ENCODE results near the gene ANKRD2. TPM values are rescaled to one million over a fixed set of nuclear protein-coding genes. Genes with fewer than 3 reads are reported as not detected.

Gene ANKRD2
- total and polyA plus RNA-seq, 2 donors (not counting 3 experiments of a cell fraction or from before 2014, with no cell fraction given), result 1.6 to 1.8 TPM

DNA sequence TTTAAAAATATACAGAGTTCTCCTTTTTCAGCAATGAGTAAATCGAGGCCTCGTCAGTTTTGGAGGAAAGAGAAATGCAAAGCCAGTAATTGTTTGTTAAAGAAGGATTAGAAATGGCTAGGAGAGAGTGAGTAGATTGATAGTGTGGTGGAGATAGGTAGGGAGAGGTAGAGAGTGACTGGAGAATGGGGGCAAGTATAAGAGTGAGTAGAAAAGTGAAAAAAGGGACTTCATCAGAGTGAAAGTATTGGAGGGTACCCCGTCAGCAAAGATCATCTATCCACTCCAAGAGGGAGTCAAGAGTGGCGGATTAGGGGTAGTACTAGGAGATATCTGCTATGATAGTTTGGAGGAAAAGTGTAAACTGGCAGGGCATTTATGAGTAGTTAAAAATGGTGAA lies 9.2 kb upstream of the ANKRD2 start:
- intact Hi-C loops (cut with micrococcal nuclease), result no loop called here
- Histone ChIP-seq H3K9me1 (replicated peaks; ENCODE audit: control insufficient read depth, extremely low read depth, insufficient read depth, low read length) (no peaks in the 10 kb centered on the region), H3K27me3 (ENCODE audit: control insufficient read depth in 2 of 2, insufficient read depth in 2 of 2, low read length in 2 of 2) (no peaks in the 10 kb centered on the region), H3K9me3 (replicated peaks; ENCODE audit: control insufficient read depth, insufficient read depth, low read length) (no peaks in the 10 kb centered on the region), H2AFZ (ENCODE audit: low read depth, low read length) (no peak overlapping the region), H3K4me1 (ENCODE audit: control insufficient read depth, extremely low read depth, insufficient read depth, low read length) (no peaks in the 10 kb centered on the region), H3K36me3 (ENCODE audit: control insufficient read depth in 2 of 2, extremely low read depth in 1 of 2, insufficient read depth in 2 of 2, low read length in 2 of 2) (peaks cover 3 to 5% of the 10 kb centered on the region in 2 experiments), H3K4me3 (replicated peaks in 1 of 3; ENCODE audit: insufficient read depth in 1 of 3, low read depth in 1 of 3, low read length in 3 of 3) (no peak overlapping the region), H3K9ac (replicated peaks; ENCODE audit: extremely low read depth, insufficient read depth, low read length) (no peak overlapping the region), H4K20me1 (replicated peaks; ENCODE audit: control insufficient read depth, extremely low read depth, insufficient read depth, low read length) (no peaks in the 10 kb centered on the region), H3K4me2 (ENCODE audit: insufficient read depth, low read length) (no peak overlapping the region), H3K79me2 (ENCODE audit: control insufficient read depth, insufficient read depth, low read length) (no peaks in the 10 kb centered on the region), H3K27ac (ENCODE audit: insufficient read depth, low read depth, low read length) (no peak overlapping the region)
- BruUV-seq (replicated peaks), result no TSS peak
- dilution Hi-C loops (cut with MboI; ENCODE audit: extremely low pct_ligation_motif_present, low sequenced_read_pairs), result no loop called here
- ChIA-PET POLR2A (no interaction called here), CTCF (no interaction called here)
- no peak for FAIRE-seq
- no peak for TF ChIP-seq POLR2AphosphoS5 (IDR thresholded peaks at IDR 0.05; ENCODE audit: insufficient read depth, low read depth, low read length)
- TF ChIP-seq MYC (IDR thresholded peaks at IDR 0.05; ENCODE audit: low read depth, low read length), result no peak
- TF ChIP-seq, protein P1, sequence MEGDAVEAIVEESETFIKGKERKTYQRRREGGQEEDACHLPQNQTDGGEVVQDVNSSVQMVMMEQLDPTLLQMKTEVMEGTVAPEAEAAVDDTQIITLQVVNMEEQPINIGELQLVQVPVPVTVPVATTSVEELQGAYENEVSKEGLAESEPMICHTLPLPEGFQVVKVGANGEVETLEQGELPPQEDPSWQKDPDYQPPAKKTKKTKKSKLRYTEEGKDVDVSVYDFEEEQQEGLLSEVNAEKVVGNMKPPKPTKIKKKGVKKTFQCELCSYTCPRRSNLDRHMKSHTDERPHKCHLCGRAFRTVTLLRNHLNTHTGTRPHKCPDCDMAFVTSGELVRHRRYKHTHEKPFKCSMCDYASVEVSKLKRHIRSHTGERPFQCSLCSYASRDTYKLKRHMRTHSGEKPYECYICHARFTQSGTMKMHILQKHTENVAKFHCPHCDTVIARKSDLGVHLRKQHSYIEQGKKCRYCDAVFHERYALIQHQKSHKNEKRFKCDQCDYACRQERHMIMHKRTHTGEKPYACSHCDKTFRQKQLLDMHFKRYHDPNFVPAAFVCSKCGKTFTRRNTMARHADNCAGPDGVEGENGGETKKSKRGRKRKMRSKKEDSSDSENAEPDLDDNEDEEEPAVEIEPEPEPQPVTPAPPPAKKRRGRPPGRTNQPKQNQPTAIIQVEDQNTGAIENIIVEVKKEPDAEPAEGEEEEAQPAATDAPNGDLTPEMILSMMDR (IDR thresholded peaks at IDR 0.05; ENCODE audit: extremely low read depth in 1 of 2, insufficient read depth in 1 of 2, low read depth in 1 of 2, low read length in 2 of 2), result no peak
- TF ChIP-seq FOS (IDR thresholded peaks at IDR 0.05; ENCODE audit: borderline replicate concordance, insufficient read depth, low read length), result no peak
- TF ChIP-seq POLR2A (IDR thresholded peaks at IDR 0.05; ENCODE audit: low read depth, low read length), result no peak
- DNase-seq (ENCODE audit: low read depth, low spot score), result no peak

DNA sequence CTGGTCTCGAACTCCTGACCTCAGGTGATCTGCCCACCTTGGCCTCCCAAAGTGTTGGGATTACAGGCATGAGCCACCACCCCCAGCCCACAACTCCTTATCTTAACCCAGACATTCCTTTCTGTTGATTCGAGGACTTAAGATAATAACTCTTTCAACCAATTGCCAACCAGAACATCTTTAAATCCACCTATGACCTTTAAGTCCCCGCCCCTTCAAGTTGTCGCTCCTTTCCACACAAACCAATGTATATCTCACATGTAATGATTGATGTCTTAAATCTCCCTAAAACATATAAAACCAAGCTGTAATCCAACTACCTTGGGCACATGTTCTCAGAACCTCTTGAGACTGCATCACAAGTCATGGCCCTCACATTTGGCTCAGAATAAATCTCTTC lies 7.8 kb upstream of the ANKRD2 start:
- CTCF ChIA-PET, result interaction anchor here (0.6 to 2.8 kb wide), 3 partner anchors 8 to 57 kb away, joined by 3 to 7 read pairs (median 3); no protein-coding TSS in a partner anchor
- H3K27ac ChIP-seq (ENCODE audit: insufficient read depth, low read depth, low read length), result no peak overlapping the region
- H3K79me2 ChIP-seq (ENCODE audit: control insufficient read depth, insufficient read depth, low read length), result no peaks in the 10 kb centered on the region
- H3K4me3 ChIP-seq (replicated peaks in 1 of 3; ENCODE audit: insufficient read depth in 1 of 3, low read depth in 1 of 3, low read length in 3 of 3), result no peak overlapping the region
- no peaks in the 10 kb centered on the region for H3K27me3 ChIP-seq (ENCODE audit: control insufficient read depth in 2 of 2, insufficient read depth in 2 of 2, low read length in 2 of 2)
- H3K4me1 ChIP-seq (ENCODE audit: control insufficient read depth, extremely low read depth, insufficient read depth, low read length), result no peaks in the 10 kb centered on the region
- no peaks in the 10 kb centered on the region for H4K20me1 ChIP-seq (replicated peaks; ENCODE audit: control insufficient read depth, extremely low read depth, insufficient read depth, low read length)
- H3K4me2 ChIP-seq (ENCODE audit: insufficient read depth, low read length), result no peak overlapping the region
- DNase-seq (ENCODE audit: low read depth, low spot score) (no peak), FAIRE-seq (no peak)
- BruUV-seq (replicated peaks), result no TSS peak
- dilution Hi-C loops (cut with MboI; ENCODE audit: extremely low pct_ligation_motif_present, low sequenced_read_pairs) (no loop called here), intact Hi-C loops (cut with micrococcal nuclease) (no loop called here)
- peaks cover 3 to 15% of the 10 kb centered on the region in 2 experiments for H3K36me3 ChIP-seq (ENCODE audit: control insufficient read depth in 2 of 2, extremely low read depth in 1 of 2, insufficient read depth in 2 of 2, low read length in 2 of 2)
- no peak for TF ChIP-seq POLR2A (IDR thresholded peaks at IDR 0.05; ENCODE audit: low read depth, low read length)
- TF ChIP-seq POLR2AphosphoS5 (IDR thresholded peaks at IDR 0.05; ENCODE audit: insufficient read depth, low read depth, low read length), result no peak
- no peak for TF ChIP-seq FOS (IDR thresholded peaks at IDR 0.05; ENCODE audit: borderline replicate concordance, insufficient read depth, low read length)
- TF ChIP-seq MYC (IDR thresholded peaks at IDR 0.05; ENCODE audit: low read depth, low read length), result no peak
- TF ChIP-seq JUN (IDR thresholded peaks at IDR 0.05; ENCODE audit: borderline replicate concordance, insufficient read depth, insufficient read length, low read depth), result no peak
- no peak for TF ChIP-seq GATA2 (IDR thresholded peaks at IDR 0.05; ENCODE audit: insufficient read depth, insufficient read length, low read depth, low read length)
- no peak for TF ChIP-seq EZH2 (IDR thresholded peaks at IDR 0.05; ENCODE audit: borderline replicate concordance, low read depth, low read length, severe bottlenecking)
- TF ChIP-seq, protein P2, sequence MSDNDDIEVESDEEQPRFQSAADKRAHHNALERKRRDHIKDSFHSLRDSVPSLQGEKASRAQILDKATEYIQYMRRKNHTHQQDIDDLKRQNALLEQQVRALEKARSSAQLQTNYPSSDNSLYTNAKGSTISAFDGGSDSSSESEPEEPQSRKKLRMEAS (IDR thresholded peaks at IDR 0.05; ENCODE audit: insufficient read depth, insufficient read length), result no peak
- TF ChIP-seq, protein P1 (IDR thresholded peaks at IDR 0.05; ENCODE audit: extremely low read depth in 1 of 2, insufficient read depth in 1 of 2, low read depth in 1 of 2, low read length in 2 of 2), result no peak
- POLR2A ChIA-PET, result no interaction called here
- no peaks in the 10 kb centered on the region for H3K9me1 ChIP-seq (replicated peaks; ENCODE audit: control insufficient read depth, extremely low read depth, insufficient read depth, low read length)
- H2AFZ ChIP-seq (ENCODE audit: low read depth, low read length), result no peak overlapping the region
- H3K9me3 ChIP-seq (replicated peaks; ENCODE audit: control insufficient read depth, insufficient read depth, low read length), result no peaks in the 10 kb centered on the region
- no peak overlapping the region for H3K9ac ChIP-seq (replicated peaks; ENCODE audit: extremely low read depth, insufficient read depth, low read length)

Measured in endothelial cell of umbilical vein (primary cell).